KMS-11 (cell line): Measurements from ENCODE around the gene MAGI2.

ENCODE experiments used
- H2AFZ ChIP-seq: fragments of 200-600 bp; sonication (generic); 2 replicates; pipeline ENCODE4 v1.6.1; 2016; ENCODE audit warnings: antibody characterized with exemption, mixed run types, low read depth
- H3K27ac ChIP-seq: fragments of 200-600 bp; sonication (generic); 2 replicates; pipeline ENCODE4 v1.6.1; 2016; ENCODE audit warnings: mild to moderate bottlenecking, mixed run types
- H3K27me3 ChIP-seq: fragments of 200-600 bp; sonication (generic); 2 replicates; pipeline ENCODE4 v1.6.1; 2017; ENCODE audit warnings: mild to moderate bottlenecking, low read depth, mixed run types, moderate library complexity; ENCODE audit not compliant: insufficient read depth
- H3K36me3 ChIP-seq: fragments of 200-600 bp; sonication (generic); 2 replicates; pipeline ENCODE4 v1.6.1; 2017; ENCODE audit warnings: mild to moderate bottlenecking, mixed run types; ENCODE audit not compliant: insufficient read depth
- H3K4me1 ChIP-seq: fragments of 200-600 bp; sonication (generic); 2 replicates; pipeline ENCODE4 v1.6.1; 2016; ENCODE audit warnings: mild to moderate bottlenecking, low read depth, mixed run types; ENCODE audit not compliant: poor library complexity, severe bottlenecking
- H3K4me2 ChIP-seq: fragments of 200-600 bp; sonication (generic); 2 replicates; pipeline ENCODE4 v1.7.0; 2016; ENCODE audit warnings: mild to moderate bottlenecking, mixed run types
- H3K4me3 ChIP-seq: fragments of 200-600 bp; sonication (generic); IDR thresholded peaks from 2 replicates; pipeline ENCODE4 v1.6.1; 2017; ENCODE audit warnings: low read depth, low read length, mixed read lengths; ENCODE audit not compliant: insufficient read depth
- H3K79me2 ChIP-seq: fragments of 200-600 bp; sonication (generic); 2 replicates; pipeline ENCODE4 v1.6.1; 2016; ENCODE audit warnings: low read depth, mixed run types; ENCODE audit not compliant: insufficient read depth
- H3K9ac ChIP-seq: fragments of 200-600 bp; sonication (generic); 2 replicates; pipeline ENCODE4 v1.6.1; 2016; ENCODE audit warnings: mild to moderate bottlenecking, mixed run types
- H4K20me1 ChIP-seq: fragments of 200-600 bp; sonication (generic); 2 replicates; pipeline ENCODE4 v1.6.1; 2016; ENCODE audit warnings: mild to moderate bottlenecking, mixed run types; ENCODE audit not compliant: insufficient read depth
- TF ChIP-seq, protein P1 (sequence below): fragments of 200-600 bp; sonication (generic); conservative IDR thresholded peaks from 2 replicates; pipeline ENCODE4 v1.6.1; 2017; ENCODE audit warnings: low read depth, mild to moderate bottlenecking, antibody characterized with exemption, low read length, moderate library complexity, mixed read lengths

Gene MAGI2

DNA sequence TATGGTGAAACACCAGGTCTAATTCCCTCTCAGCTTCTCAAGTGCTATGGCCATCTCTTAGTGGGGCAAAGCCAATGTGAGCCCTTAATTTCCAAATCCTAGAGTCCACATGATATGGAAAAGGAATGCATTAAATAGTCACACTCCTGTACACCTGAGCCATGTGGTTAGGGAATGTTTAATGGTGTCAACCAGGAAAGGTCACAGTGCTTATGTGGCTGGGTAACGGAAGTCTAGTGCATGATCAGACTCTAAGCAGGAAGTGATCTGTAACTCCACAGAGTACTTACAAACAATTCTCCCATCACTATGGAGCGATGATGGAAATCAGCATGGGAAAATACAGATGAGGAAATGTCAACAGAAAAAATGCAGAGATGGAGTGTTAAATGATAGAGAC, 148.8 kb downstream of the MAGI2 start:
- Histone ChIP-seq H3K27ac (no peak overlapping the region), H3K4me1 (no peaks in the 10 kb centered on the region), H3K9ac (no peak overlapping the region), H3K36me3 (no peaks in the 10 kb centered on the region), H3K27me3 (no peaks in the 10 kb centered on the region), H4K20me1 (no peaks in the 10 kb centered on the region), H2AFZ (no peak overlapping the region), H3K79me2 (no peaks in the 10 kb centered on the region), H3K4me3 (no peak overlapping the region), H3K4me2 (no peak overlapping the region)
- TF ChIP-seq, protein P1, sequence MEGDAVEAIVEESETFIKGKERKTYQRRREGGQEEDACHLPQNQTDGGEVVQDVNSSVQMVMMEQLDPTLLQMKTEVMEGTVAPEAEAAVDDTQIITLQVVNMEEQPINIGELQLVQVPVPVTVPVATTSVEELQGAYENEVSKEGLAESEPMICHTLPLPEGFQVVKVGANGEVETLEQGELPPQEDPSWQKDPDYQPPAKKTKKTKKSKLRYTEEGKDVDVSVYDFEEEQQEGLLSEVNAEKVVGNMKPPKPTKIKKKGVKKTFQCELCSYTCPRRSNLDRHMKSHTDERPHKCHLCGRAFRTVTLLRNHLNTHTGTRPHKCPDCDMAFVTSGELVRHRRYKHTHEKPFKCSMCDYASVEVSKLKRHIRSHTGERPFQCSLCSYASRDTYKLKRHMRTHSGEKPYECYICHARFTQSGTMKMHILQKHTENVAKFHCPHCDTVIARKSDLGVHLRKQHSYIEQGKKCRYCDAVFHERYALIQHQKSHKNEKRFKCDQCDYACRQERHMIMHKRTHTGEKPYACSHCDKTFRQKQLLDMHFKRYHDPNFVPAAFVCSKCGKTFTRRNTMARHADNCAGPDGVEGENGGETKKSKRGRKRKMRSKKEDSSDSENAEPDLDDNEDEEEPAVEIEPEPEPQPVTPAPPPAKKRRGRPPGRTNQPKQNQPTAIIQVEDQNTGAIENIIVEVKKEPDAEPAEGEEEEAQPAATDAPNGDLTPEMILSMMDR, result no peak

DNA sequence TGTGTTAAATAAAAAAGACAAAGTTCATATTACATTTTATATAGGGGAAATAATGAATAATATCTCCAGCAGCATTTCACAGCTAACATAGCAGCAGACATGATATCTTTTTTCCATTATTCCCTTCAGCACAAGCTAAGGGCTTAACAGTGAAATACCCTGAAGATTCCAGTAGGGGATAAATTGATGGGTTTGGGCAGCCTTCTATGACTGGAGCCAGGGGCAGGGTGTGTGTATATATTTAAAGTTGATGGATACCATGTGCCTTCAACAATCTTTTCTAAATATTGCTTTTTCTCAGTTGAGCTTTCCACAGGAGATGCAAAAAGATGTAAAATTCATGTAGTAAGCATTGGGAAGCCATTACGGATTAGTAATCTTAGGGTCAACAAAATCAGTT, 151.2 kb downstream of the MAGI2 start:
- no peak overlapping the region for H3K4me2 ChIP-seq
- no peaks in the 10 kb centered on the region for H4K20me1 ChIP-seq
- H3K36me3 ChIP-seq, result no peaks in the 10 kb centered on the region
- no peak overlapping the region for H3K4me3 ChIP-seq
- H3K27ac ChIP-seq, result no peak overlapping the region
- H3K9ac ChIP-seq, result no peak overlapping the region
- H3K4me1 ChIP-seq, result no peaks in the 10 kb centered on the region
- TF ChIP-seq, protein P1, result no peak
- no peaks in the 10 kb centered on the region for H3K79me2 ChIP-seq
- H2AFZ ChIP-seq, result no peak overlapping the region
- no peaks in the 10 kb centered on the region for H3K27me3 ChIP-seq

DNA sequence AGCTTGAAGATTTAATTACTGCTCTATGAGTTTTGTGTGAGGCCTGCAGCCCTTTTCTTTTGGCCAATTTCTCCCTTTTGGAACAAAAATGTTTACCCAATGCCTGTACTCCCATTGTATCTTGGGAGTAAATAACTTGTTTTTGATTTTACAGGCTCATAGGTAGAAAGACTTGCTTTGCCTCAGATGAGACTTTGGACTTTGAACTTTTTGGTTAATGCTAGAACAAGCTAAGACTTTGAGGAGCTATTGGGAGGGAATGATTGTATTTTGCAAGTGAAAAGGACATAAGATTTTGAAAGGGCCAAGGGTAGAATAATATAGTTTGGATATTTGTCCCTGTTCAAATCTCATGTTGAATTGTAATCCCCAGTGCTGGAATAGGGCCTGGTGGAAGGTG, 152.0 kb downstream of the MAGI2 start:
- H3K4me1 ChIP-seq, result no peaks in the 10 kb centered on the region
- H3K79me2 ChIP-seq, result no peaks in the 10 kb centered on the region
- H3K9ac ChIP-seq, result no peak overlapping the region
- H2AFZ ChIP-seq, result no peak overlapping the region
- H4K20me1 ChIP-seq, result no peaks in the 10 kb centered on the region
- no peak overlapping the region for H3K4me2 ChIP-seq
- H3K27ac ChIP-seq, result no peak overlapping the region
- H3K36me3 ChIP-seq, result no peaks in the 10 kb centered on the region
- no peak overlapping the region for H3K4me3 ChIP-seq
- TF ChIP-seq, protein P1, result no peak
- no peaks in the 10 kb centered on the region for H3K27me3 ChIP-seq

DNA sequence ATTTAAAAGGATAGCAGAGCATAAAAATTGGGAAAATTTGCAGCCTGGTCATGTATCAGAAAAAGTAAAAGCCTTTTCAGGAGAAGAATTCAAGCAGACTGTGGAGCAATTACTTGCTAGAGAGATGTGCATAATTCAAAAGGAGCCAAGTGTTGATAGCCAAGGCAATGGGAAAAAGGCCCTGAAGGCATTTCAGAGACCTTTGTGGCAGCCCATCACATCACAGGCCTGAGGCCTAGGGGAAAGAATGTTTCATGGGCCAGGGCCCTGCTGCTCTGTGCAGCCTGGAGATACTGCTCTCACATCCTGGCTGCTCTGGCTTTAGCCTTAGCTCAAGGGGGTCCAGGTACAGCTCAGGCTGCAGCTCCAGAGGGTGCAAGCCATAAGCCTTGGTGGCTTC, 152.9 kb downstream of the MAGI2 start:
- no peaks in the 10 kb centered on the region for H3K79me2 ChIP-seq
- no peak overlapping the region for H3K9ac ChIP-seq
- TF ChIP-seq, protein P1, result no peak
- no peak overlapping the region for H2AFZ ChIP-seq
- H3K36me3 ChIP-seq, result no peaks in the 10 kb centered on the region
- no peak overlapping the region for H3K4me3 ChIP-seq
- no peaks in the 10 kb centered on the region for H3K27me3 ChIP-seq
- no peak overlapping the region for H3K27ac ChIP-seq
- H3K4me2 ChIP-seq, result no peak overlapping the region
- no peaks in the 10 kb centered on the region for H4K20me1 ChIP-seq
- H3K4me1 ChIP-seq, result no peaks in the 10 kb centered on the region
